H9 (cell line): ENCODE measurements around the gene GNAO1. TPM values are rescaled to one million over a fixed set of nuclear protein-coding genes. Genes with fewer than 3 reads are reported as not detected.

ENCODE experiments used
- DNase-seq: peaks from one replicate; pipeline ENCODE4 v3.0.0-alpha.2; 2017
- H2AFZ ChIP-seq: one replicate; pipeline ENCODE4 v1.6.1; 2013; ENCODE audit warnings: mild to moderate bottlenecking, low read length, control low read depth, moderate library complexity
- H2AK5ac ChIP-seq: 2 replicates; pipeline ENCODE4 v1.6.1; 2013; ENCODE audit warnings: low read length, control low read depth, mixed read lengths; ENCODE audit not compliant: insufficient read length
- H2BK120ac ChIP-seq: one replicate; pipeline ENCODE4 v1.6.1; 2013; ENCODE audit warnings: low read depth, mild to moderate bottlenecking, low read length, control low read depth, inconsistent platforms; ENCODE audit not compliant: poor library complexity, severe bottlenecking
- H2BK12ac ChIP-seq: 2 replicates; pipeline ENCODE4 v1.6.1; 2013; ENCODE audit warnings: low read length, control low read depth, mixed read lengths, low read depth; ENCODE audit not compliant: insufficient read length
- H2BK15ac ChIP-seq: 2 replicates; pipeline ENCODE4 v1.6.1; 2013; ENCODE audit warnings: low read depth, low read length, control low read depth
- H2BK20ac ChIP-seq: one replicate; pipeline ENCODE4 v1.6.1; 2013; ENCODE audit warnings: low read depth, mild to moderate bottlenecking, low read length, control low read depth, inconsistent platforms; ENCODE audit not compliant: poor library complexity, severe bottlenecking
- H2BK5ac ChIP-seq: 2 replicates; pipeline ENCODE4 v1.6.1; 2013; ENCODE audit warnings: low read length, control low read depth, mixed read lengths; ENCODE audit not compliant: insufficient read length
- H3K14ac ChIP-seq: 2 replicates; pipeline ENCODE4 v1.6.1; 2013; ENCODE audit warnings: low read length, control low read depth; ENCODE audit not compliant: insufficient read depth
- H3K18ac ChIP-seq: 2 replicates; pipeline ENCODE4 v1.6.1; 2013; ENCODE audit warnings: low read depth, mild to moderate bottlenecking, mixed read lengths, low read length, control low read depth; ENCODE audit not compliant: insufficient read length
- H3K23ac ChIP-seq: 2 replicates; pipeline ENCODE4 v1.6.1; 2013; ENCODE audit warnings: low read length, control low read depth, mixed read lengths, low read depth; ENCODE audit not compliant: insufficient read length
- H3K23me2 ChIP-seq: 2 replicates; pipeline ENCODE4 v1.6.1; 2013; ENCODE audit warnings: low read depth, mild to moderate bottlenecking, mixed read lengths, low read length, control low read depth; ENCODE audit not compliant: insufficient read length, poor library complexity, severe bottlenecking
- H3K27ac ChIP-seq: 2 replicates; pipeline ENCODE4 v1.5.1; 2013; ENCODE audit warnings: low read length, control low read depth, mixed read lengths, low read depth; ENCODE audit not compliant: insufficient read length
- H3K27me3 ChIP-seq: 2 replicates; pipeline ENCODE4 v1.6.1; 2013; ENCODE audit warnings: low read length, control low read depth, inconsistent platforms; ENCODE audit not compliant: insufficient read depth
- H3K4ac ChIP-seq: 2 replicates; pipeline ENCODE4 v1.6.1; 2013; ENCODE audit warnings: low read depth, mild to moderate bottlenecking, control low read depth, inconsistent platforms, low read length, moderate library complexity
- H3K4me1 ChIP-seq: 2 replicates; pipeline ENCODE4 v1.6.1; 2013; ENCODE audit warnings: low read length, control low read depth, inconsistent platforms; ENCODE audit not compliant: insufficient read depth
- H3K4me2 ChIP-seq: 2 replicates; pipeline ENCODE4 v1.6.1; 2013; ENCODE audit warnings: low read length, control low read depth, mixed read lengths; ENCODE audit not compliant: insufficient read length, insufficient read depth
- H3K56ac ChIP-seq: 2 replicates; pipeline ENCODE4 v1.6.1; 2013; ENCODE audit warnings: low read depth, mild to moderate bottlenecking, mixed read lengths, low read length, control low read depth; ENCODE audit not compliant: insufficient read length
- H3K79me1 ChIP-seq: 2 replicates; pipeline ENCODE4 v1.6.1; 2013; ENCODE audit warnings: low read depth, mild to moderate bottlenecking, moderate library complexity, low read length, control low read depth, inconsistent platforms; ENCODE audit not compliant: insufficient read depth, poor library complexity, severe bottlenecking
- H3K79me2 ChIP-seq: 2 replicates; pipeline ENCODE4 v1.6.1; 2013; ENCODE audit warnings: low read length, control low read depth, inconsistent platforms; ENCODE audit not compliant: insufficient read depth
- H3K9ac ChIP-seq: 2 replicates; pipeline ENCODE4 v1.6.1; 2013; ENCODE audit warnings: low read length, control low read depth, mixed read lengths; ENCODE audit not compliant: insufficient read length; ENCODE audit errors: extremely low read depth
- H3K9me3 ChIP-seq: one replicate; pipeline ENCODE4 v1.6.1; 2013; ENCODE audit warnings: low read depth, low read length, inconsistent platforms; ENCODE audit not compliant: control insufficient read depth
- H3T11ph ChIP-seq: one replicate; pipeline ENCODE4 v1.6.1; 2013; ENCODE audit warnings: mild to moderate bottlenecking, low read length, control low read depth, inconsistent platforms
- H4K20me1 ChIP-seq: one replicate; pipeline ENCODE4 v1.6.1; 2013; ENCODE audit not compliant: control insufficient read depth, insufficient read length, insufficient read depth
- H4K5ac ChIP-seq: 2 replicates; pipeline ENCODE4 v1.6.1; 2013; ENCODE audit warnings: low read depth, mild to moderate bottlenecking, mixed read lengths, low read length, control low read depth; ENCODE audit not compliant: insufficient read length
- H4K8ac ChIP-seq: replicated peaks from 2 replicates; pipeline ENCODE4 v1.6.1; 2013; ENCODE audit warnings: low read length, control low read depth, mixed read lengths, low read depth; ENCODE audit not compliant: insufficient read length
- H4K91ac ChIP-seq: 2 replicates; pipeline ENCODE4 v1.6.1; 2013; ENCODE audit warnings: low read depth, mild to moderate bottlenecking, moderate library complexity, mixed read lengths, low read length, control low read depth; ENCODE audit not compliant: insufficient read length
- H3K27ac Mint-ChIP-seq, 3 experiments: 2 replicates in 2 of 3; 3 replicates in 1 of 3; pipeline ENCODE4 v1.8.0; 2020 to 2021; ENCODE audit warnings: mixed read lengths in 3 of 3, mild to moderate bottlenecking in 1 of 3, moderate library complexity in 1 of 3
- H3K27me3 Mint-ChIP-seq: 2 replicates; pipeline ENCODE4 v1.8.0; 2021; ENCODE audit warnings: low read depth, mild to moderate bottlenecking, moderate library complexity, mixed read lengths
- H3K36me3 Mint-ChIP-seq, 3 experiments: 2 replicates in 2 of 3; 3 replicates in 1 of 3; pipeline ENCODE4 v1.8.0; 2020 to 2021; ENCODE audit warnings: low read depth in 3 of 3, mixed read lengths in 3 of 3; ENCODE audit not compliant: insufficient read depth in 1 of 3
- H3K4me1 Mint-ChIP-seq, 2 experiments: 2 replicates each; pipeline ENCODE4 v1.8.0; 2020; ENCODE audit warnings: mixed read lengths in 2 of 2
- H3K4me3 Mint-ChIP-seq, 2 experiments: 2 replicates in 1 of 2; 3 replicates in 1 of 2; pipeline ENCODE4 v1.8.0; 2020 to 2021; ENCODE audit warnings: mild to moderate bottlenecking in 2 of 2, mixed read lengths in 2 of 2, moderate library complexity in 1 of 2
- H3K9me3 Mint-ChIP-seq, 2 experiments: 2 replicates in 1 of 2; 3 replicates in 1 of 2; pipeline ENCODE4 v1.8.0; 2020; ENCODE audit warnings: mild to moderate bottlenecking in 2 of 2, mixed read lengths in 2 of 2, moderate library complexity in 1 of 2
- CTCF ChIP-seq: fragments of 200-600 bp; sonication (generic); conservative IDR thresholded peaks from 3 replicates; pipeline ENCODE4 v1.8.0; 2021; ENCODE audit warnings: antibody characterized with exemption, mild to moderate bottlenecking
- WGBS: extraction: QIAGEN DNeasy Blood & Tissue Kit; methylation state at CpG from one replicate; pipeline ENCODE4 v1.1.7; 2013; ENCODE audit warnings: missing lambda C conversion rate, low lambda C conversion rate, mixed read lengths; ENCODE audit not compliant: insufficient read length; ENCODE audit errors: extremely low coverage; 5-methylcytosine and 5-hydroxymethylcytosine counted together
- total RNA-seq: library from RNA; stranded (reverse); gene quantifications from 2 replicates; pipeline ENCODE4 v1.2.1, GENCODE V29; 2021

GNAO1 gene
- total RNA-seq, 1 experiment from 2014 or later = 16.9 TPM

GRCh38 chr16:56294579-56294978 is 103.3 kb downstream of the GNAO1 start:
- DNase-seq = no peak
- H3K79me2 ChIP-seq = no peaks in the 10 kb centered on the region
- H2BK120ac ChIP-seq = no peak overlapping the region
- H3K4me2 ChIP-seq = no peak overlapping the region
- H3K9me3 ChIP-seq = no peaks in the 10 kb centered on the region
- Mint-ChIP-seq H3K4me3 (no peak overlapping the region), H3K27ac (no peak overlapping the region), H3K27me3 (peaks cover 38% of the 10 kb centered on the region), H3K4me1 (peaks cover 41 to 56% of the 10 kb centered on the region in 2 experiments), H3K9me3 (no peaks in the 10 kb centered on the region), H3K36me3 (peaks cover 0 to 3% (median 0%) of the 10 kb centered on the region in 3 experiments; a peak in 3 of 7 replicates)
- no CpG with 5 or more reads among the region's 2 CpGs for WGBS
- no peaks in the 10 kb centered on the region for H4K20me1 ChIP-seq
- H2BK20ac ChIP-seq = no peak overlapping the region
- no peak overlapping the region for H2BK15ac ChIP-seq
- H3K4me1 ChIP-seq = peaks cover 2% of the 10 kb centered on the region; the same call in 1 of the 2 replicates
- no peak overlapping the region for H3K27ac ChIP-seq
- no peak overlapping the region for H4K5ac ChIP-seq
- H3K23ac ChIP-seq = no peak overlapping the region
- no peaks in the 10 kb centered on the region for H3K27me3 ChIP-seq
- no peak overlapping the region for H2BK12ac ChIP-seq
- no peak for TF ChIP-seq CTCF
- H2AFZ ChIP-seq = no peak overlapping the region
- no peak overlapping the region for H3K56ac ChIP-seq
- H3K18ac ChIP-seq = no peak overlapping the region
- no peak overlapping the region for H3K4ac ChIP-seq
- no peaks in the 10 kb centered on the region for H3K23me2 ChIP-seq
- H2BK5ac ChIP-seq = no peak overlapping the region
- H4K8ac ChIP-seq = no peak overlapping the region
- H3T11ph ChIP-seq = no peak overlapping the region
- H4K91ac ChIP-seq = no peak overlapping the region
- H3K9ac ChIP-seq = no peak overlapping the region
- H2AK5ac ChIP-seq = no peak overlapping the region
- no peaks in the 10 kb centered on the region for H3K79me1 ChIP-seq
- H3K14ac ChIP-seq = no peak overlapping the region
